BLaER1 (cell line): Measurements from ENCODE around the gene SORL1.
A peak's percentile ranks its signal among the peaks of the same experiment; 100 is the strongest.
"Not testable (repeated sequence)": the region's sequence is repeated elsewhere in the genome, so short reads cannot be mapped to it uniquely, and the experiment has no call there.

Experiments used
- H3K27ac ChIP-seq: shearing (Covaris generic); formaldehyde crosslinking; 2 replicates; pipeline ENCODE4 v1.8.1; 2022
- H3K27me3 ChIP-seq: shearing (Covaris generic); formaldehyde crosslinking; 2 replicates; pipeline ENCODE4 v1.8.1; 2022
- H3K36me3 ChIP-seq: shearing (Covaris generic); formaldehyde crosslinking; 2 replicates; pipeline ENCODE4 v1.8.1; 2022
- H3K4me1 ChIP-seq: shearing (Covaris generic); formaldehyde crosslinking; 2 replicates; pipeline ENCODE4 v1.8.1; 2022
- H3K4me2 ChIP-seq: shearing (Covaris generic); formaldehyde crosslinking; 2 replicates; pipeline ENCODE4 v1.8.1; 2022
- H3K4me3 ChIP-seq: shearing (Covaris generic); formaldehyde crosslinking; 2 replicates; pipeline ENCODE4 v1.8.1; 2022
- H3K9ac ChIP-seq: shearing (Covaris generic); formaldehyde crosslinking; 2 replicates; pipeline ENCODE4 v1.8.1; 2022
- H3K9me3 ChIP-seq: shearing (Covaris generic); formaldehyde crosslinking; 2 replicates; pipeline ENCODE4 v1.8.1; 2022
- H4K20me1 ChIP-seq: shearing (Covaris generic); formaldehyde crosslinking; 2 replicates; pipeline ENCODE4 v1.8.1; 2022
- Cebpa-rat ChIP-seq: shearing (Covaris generic); IDR thresholded peaks from 2 replicates; pipeline ENCODE4 v1.8.1; 2022

Gene SORL1

DNA sequence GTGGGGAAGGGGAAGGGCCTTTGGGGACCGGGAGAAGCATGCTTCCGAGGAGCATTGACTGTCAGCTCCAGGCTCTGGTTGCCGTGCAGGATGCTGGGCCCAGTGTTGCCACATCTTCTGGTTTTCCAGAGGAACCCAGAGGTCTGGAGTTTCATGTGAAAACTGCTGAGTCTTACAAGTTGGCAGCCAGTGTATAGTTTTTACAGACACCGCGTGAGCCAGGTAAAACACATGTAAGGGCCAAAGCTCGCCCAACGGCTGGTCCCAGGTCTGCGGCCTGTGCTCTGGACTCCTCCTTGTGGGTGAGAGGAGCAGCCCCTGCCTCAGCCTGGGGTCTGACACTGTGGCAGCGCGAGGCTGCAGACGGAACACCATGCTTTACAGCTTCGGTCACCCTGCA, 19.1 kb downstream of the SORL1 start:
- no peak overlapping the region for H3K27ac ChIP-seq
- H3K9me3 ChIP-seq: no peaks in the 10 kb centered on the region; the same call in none of the 2 replicates
- peaks cover 15% of the 10 kb centered on the region; the same call in 1 of the 2 replicates for H3K36me3 ChIP-seq
- peaks cover 57% of the 10 kb centered on the region for H3K4me1 ChIP-seq
- H3K4me2 ChIP-seq: no peak overlapping the region
- H3K27me3 ChIP-seq: no peaks in the 10 kb centered on the region
- no peak for TF ChIP-seq Cebpa-rat
- H3K4me3 ChIP-seq: no peak overlapping the region
- no peaks in the 10 kb centered on the region for H4K20me1 ChIP-seq
- H3K9ac ChIP-seq: no peak overlapping the region

DNA sequence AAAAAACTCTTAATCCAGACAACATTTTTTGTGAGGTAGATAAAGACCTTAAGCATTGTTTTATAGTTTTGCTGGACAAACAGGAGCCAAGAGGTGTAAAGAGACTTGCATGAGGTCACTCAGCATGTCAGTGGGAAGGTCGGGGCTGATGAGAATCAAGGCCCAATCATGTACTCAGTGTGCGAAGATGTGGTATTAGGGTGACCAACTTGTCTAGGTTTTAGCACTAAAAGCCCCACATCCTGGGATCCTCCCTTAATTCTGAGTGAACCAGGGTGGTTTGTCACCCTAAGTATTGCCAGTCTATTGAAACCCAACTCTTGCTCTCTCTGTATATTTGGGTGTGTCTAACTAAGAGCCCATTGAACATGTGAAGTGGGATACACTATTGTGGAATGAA, 20.2 kb downstream of the SORL1 start:
- Histone ChIP-seq H3K27ac (no peak overlapping the region), H3K4me2 (no peak overlapping the region), H3K9me3 (no peaks in the 10 kb centered on the region; the same call in none of the 2 replicates), H3K9ac (no peak overlapping the region), H4K20me1 (no peaks in the 10 kb centered on the region), H3K4me1 (peaks cover 55% of the 10 kb centered on the region), H3K36me3 (peaks cover 15% of the 10 kb centered on the region; the same call in 1 of the 2 replicates), H3K4me3 (no peak overlapping the region), H3K27me3 (no peaks in the 10 kb centered on the region)
- TF ChIP-seq Cebpa-rat: no peak

DNA sequence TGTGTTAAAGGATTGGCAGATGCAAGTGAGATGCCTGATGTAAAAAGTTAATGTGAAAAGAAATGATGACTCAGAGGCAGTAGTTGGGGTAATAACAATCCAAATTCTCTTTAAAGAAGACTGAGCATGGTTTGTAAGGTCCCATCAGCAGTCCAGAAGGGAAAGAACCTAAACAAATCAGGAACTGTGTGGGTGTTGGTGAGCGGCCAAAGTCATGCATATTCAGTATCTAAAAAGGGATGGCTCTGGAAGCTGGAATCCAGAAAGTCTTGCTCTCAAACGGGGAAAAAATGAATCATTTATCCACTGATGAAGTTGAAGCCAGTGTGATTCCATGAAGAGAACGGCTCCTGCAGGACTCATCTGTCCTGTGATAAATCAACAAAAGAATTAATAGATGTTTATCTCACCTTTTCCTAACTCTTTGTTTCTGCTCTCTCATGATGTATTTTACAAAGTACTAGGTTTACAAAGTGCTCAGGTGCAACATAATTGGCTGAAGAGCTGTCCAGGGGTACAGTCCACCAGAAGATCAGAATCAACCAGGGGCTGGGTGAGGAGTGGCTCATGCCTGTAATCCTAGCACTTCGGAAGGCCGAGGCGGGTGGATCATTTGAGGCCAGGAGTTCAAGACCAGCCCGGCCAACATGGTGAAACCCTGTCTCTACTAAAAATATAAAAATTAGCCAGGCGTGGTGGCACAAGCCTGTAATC, 21.1 kb downstream of the SORL1 start:
- no peak for TF ChIP-seq Cebpa-rat
- H4K20me1 ChIP-seq: no peaks in the 10 kb centered on the region
- H3K27me3 ChIP-seq: no peaks in the 10 kb centered on the region
- no peaks in the 10 kb centered on the region; the same call in none of the 2 replicates for H3K9me3 ChIP-seq
- no peak overlapping the region for H3K27ac ChIP-seq
- no peak overlapping the region for H3K4me2 ChIP-seq
- no peak overlapping the region for H3K4me3 ChIP-seq
- H3K4me1 ChIP-seq: peaks cover 55% of the 10 kb centered on the region
- no peak overlapping the region for H3K9ac ChIP-seq
- peaks cover 15% of the 10 kb centered on the region; the same call in 1 of the 2 replicates for H3K36me3 ChIP-seq

DNA sequence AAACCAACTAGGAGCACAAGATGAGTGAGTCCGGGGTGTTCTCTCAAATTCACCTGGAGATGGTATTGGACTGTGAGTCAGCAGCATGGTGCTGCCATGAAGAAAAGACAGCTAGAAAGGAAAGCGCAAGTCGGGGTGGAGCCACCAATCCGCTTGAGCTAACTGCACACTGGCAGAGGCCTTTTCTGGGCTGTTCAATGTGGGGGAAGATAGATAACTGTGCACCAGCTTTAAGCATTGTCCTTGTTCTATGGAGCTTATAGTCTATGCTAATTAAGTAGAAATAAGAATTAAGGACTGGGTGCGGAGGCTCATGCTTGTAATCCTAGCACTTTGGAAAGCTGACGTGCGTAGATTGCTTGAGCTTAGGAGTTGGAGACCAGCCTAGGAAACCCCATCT, 22.6 kb downstream of the SORL1 start:
- H3K4me2 ChIP-seq: no peak overlapping the region; the same call in 1 of the 2 replicates
- no peaks in the 10 kb centered on the region; the same call in none of the 2 replicates for H3K9me3 ChIP-seq
- peaks cover 58% of the 10 kb centered on the region for H3K4me1 ChIP-seq
- no peaks in the 10 kb centered on the region for H3K27me3 ChIP-seq
- H3K4me3 ChIP-seq: no peak overlapping the region
- peaks cover 15% of the 10 kb centered on the region; the same call in 1 of the 2 replicates for H3K36me3 ChIP-seq
- H4K20me1 ChIP-seq: no peaks in the 10 kb centered on the region
- no peak overlapping the region for H3K27ac ChIP-seq
- H3K9ac ChIP-seq: no peak overlapping the region
- no peak for TF ChIP-seq Cebpa-rat

DNA sequence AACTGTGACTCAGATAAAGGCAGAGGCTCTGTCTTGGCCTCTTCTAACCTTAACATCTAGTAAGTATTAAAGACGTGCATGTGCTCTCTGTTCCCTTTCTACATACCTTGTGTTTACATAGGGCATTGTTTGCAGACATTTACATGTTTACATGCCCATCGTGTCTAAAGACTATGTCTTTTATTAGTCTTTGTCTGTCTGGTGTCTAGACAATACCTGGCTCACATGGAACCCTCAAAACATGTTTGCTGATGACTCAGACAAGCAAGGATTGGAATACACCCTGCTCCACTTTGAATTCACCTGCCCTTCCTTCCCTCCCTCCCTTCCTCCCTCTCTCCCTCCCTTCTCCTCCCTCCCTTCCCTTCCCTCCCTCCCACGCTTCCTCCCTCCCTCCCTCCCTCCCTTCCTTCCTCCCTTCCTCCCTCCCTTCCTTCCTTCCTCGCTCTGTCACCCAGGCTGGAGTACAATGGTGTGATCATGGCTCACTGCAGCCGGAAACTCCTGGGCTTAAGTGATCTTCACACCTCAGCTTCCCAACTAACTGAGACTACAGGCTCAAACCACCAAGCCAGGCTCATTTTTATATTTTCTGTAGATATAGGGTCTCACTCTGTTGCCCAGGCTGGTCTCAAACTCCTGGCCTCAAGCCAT, 24.4 kb downstream of the SORL1 start:
- Histone ChIP-seq H3K36me3 (peaks cover 6% of the 10 kb centered on the region; the same call in 1 of the 2 replicates), H3K9me3 (no peaks in the 10 kb centered on the region; the same call in 1 of the 2 replicates), H3K4me1 (peaks cover 76% of the 10 kb centered on the region), H3K9ac (no peak overlapping the region), H3K4me3 (no peak overlapping the region), H3K27ac (peak overlapping the region; percentile 92; the same call in 1 of the 2 replicates), H3K27me3 (no peaks in the 10 kb centered on the region), H3K4me2 (peak overlapping the region; percentile 98), H4K20me1 (no peaks in the 10 kb centered on the region)
- TF ChIP-seq Cebpa-rat: no peak

DNA sequence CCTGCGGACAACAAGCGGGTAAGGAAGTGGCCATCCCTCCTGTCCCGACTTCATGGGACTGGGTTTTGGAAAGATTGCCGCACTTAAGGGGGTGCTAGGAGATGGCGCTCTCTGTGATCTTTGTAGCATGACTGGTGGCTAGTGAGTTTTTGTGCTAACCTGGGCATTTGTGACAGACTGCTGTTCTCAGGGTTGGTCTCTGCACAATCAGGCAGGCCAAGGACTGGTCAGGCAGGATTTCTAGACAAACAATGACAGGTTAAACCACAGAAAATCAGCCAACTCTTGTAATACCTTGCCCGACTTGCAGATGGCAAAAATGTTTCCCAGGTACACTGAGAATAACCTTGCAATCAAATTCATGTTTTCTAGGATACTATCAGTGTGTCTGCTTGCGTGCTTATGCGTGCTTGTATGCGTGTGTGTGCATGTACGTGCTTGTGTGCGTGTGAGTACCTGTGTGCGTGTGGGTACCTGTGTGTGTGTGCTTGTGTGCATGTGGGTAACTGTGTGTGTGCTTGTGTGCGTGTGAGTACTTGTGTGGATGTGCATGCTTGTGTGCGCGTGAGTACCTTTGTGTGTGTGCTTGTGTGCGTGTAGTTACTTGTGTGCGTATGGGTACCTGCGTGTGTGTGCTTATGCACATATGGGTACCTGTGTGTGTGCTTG, 26.2 kb downstream of the SORL1 start:
- H3K9me3 ChIP-seq: no peaks in the 10 kb centered on the region
- peak overlapping the region; percentile 63 for H3K4me3 ChIP-seq
- no peaks in the 10 kb centered on the region for H3K27me3 ChIP-seq
- H3K9ac ChIP-seq: peak overlapping the region; percentile 79; the same call in 1 of the 2 replicates
- no peaks in the 10 kb centered on the region; the same call in 1 of the 2 replicates for H3K36me3 ChIP-seq
- H4K20me1 ChIP-seq: no peaks in the 10 kb centered on the region
- peak overlapping the region; percentile 92 for H3K27ac ChIP-seq
- peaks cover 93% of the 10 kb centered on the region for H3K4me1 ChIP-seq
- H3K4me2 ChIP-seq: peak overlapping the region; percentile 98
- TF ChIP-seq Cebpa-rat: no peak

DNA sequence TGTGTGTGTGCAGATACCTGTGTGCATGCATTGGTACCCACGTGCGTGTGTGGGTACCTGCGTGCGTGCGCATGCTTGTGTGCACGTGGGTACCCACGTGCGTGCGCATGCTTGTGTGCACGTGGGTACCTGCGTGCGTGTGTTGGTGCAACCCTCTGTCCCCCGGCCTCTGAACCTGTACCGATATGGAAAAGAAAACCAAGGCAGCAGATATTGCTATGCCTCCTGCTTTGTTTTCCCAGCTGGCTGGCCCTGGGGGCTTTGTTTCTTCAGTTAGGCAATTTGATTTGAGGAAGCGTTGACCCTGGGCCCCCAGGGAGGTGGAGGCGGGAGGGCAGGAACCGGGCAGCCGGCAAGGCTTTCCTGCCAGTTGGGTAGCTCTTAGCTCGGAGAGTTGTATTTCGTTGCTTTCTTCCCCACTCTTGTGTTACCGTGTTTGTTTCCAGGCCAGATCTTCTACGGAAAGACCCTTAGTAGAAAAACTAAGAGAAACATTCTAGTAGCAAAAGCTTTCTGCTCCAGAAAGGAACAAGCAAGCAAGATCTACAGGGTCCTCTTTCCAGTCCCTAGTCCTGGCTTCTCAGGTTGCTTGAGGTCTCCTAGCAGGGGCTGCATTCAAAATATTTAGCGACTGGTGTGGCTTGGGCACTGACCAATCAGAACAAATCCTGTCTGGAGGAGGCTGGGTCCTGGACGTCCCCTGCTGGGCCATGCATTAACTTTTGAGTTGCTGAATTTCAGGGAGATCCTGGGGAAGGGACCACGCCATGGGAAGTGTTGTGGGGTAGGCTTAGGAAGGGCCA, 27.0 kb downstream of the SORL1 start:
- no peaks in the 10 kb centered on the region for H4K20me1 ChIP-seq
- H3K27me3 ChIP-seq: no peaks in the 10 kb centered on the region
- peak; percentile 38; the same call in 1 of the 2 replicates for TF ChIP-seq Cebpa-rat
- H3K9ac ChIP-seq: peak overlapping the region; percentile 79
- peaks cover 93% of the 10 kb centered on the region for H3K4me1 ChIP-seq
- no peaks in the 10 kb centered on the region; the same call in 1 of the 2 replicates for H3K36me3 ChIP-seq
- peak overlapping the region; percentile 63 for H3K4me3 ChIP-seq
- peak overlapping the region; percentile 92 for H3K27ac ChIP-seq
- H3K9me3 ChIP-seq: no peaks in the 10 kb centered on the region
- peak overlapping the region; percentile 98 for H3K4me2 ChIP-seq

DNA sequence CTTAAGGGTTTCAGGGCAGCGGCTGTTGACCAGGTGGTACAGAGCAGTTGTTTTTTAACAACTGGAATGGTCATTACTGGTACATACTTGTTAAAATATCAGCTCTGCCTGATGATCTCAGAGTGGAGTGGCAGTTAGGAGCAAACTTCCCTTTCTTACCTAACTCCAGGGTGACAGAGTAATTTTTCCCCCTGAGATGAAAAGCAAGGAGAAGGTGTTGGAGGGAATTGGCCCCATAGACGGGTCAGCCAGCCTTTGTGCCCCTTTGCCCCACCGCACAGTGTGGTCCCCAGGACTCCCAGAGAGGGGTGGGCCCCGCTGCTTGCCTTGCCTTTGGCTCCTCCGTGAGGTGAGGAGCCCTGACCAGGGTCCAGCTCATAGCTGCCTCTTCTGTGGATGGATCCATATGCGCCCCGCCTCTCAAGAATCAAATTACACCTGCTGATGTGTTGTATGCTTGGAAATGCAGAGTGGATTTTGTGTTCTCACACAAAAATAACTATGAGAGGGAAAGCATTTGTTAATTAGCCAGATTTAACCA, 27.7 kb downstream of the SORL1 start:
- H3K36me3 ChIP-seq: no peaks in the 10 kb centered on the region; the same call in 1 of the 2 replicates
- H3K9me3 ChIP-seq: no peaks in the 10 kb centered on the region
- peak overlapping the region; percentile 92 for H3K27ac ChIP-seq
- peaks cover 93% of the 10 kb centered on the region for H3K4me1 ChIP-seq
- peak overlapping the region; percentile 79 for H3K9ac ChIP-seq
- no peaks in the 10 kb centered on the region for H3K27me3 ChIP-seq
- no peak for TF ChIP-seq Cebpa-rat
- peak overlapping the region; percentile 63 for H3K4me3 ChIP-seq
- H4K20me1 ChIP-seq: no peaks in the 10 kb centered on the region
- peak overlapping the region; percentile 98 for H3K4me2 ChIP-seq

DNA sequence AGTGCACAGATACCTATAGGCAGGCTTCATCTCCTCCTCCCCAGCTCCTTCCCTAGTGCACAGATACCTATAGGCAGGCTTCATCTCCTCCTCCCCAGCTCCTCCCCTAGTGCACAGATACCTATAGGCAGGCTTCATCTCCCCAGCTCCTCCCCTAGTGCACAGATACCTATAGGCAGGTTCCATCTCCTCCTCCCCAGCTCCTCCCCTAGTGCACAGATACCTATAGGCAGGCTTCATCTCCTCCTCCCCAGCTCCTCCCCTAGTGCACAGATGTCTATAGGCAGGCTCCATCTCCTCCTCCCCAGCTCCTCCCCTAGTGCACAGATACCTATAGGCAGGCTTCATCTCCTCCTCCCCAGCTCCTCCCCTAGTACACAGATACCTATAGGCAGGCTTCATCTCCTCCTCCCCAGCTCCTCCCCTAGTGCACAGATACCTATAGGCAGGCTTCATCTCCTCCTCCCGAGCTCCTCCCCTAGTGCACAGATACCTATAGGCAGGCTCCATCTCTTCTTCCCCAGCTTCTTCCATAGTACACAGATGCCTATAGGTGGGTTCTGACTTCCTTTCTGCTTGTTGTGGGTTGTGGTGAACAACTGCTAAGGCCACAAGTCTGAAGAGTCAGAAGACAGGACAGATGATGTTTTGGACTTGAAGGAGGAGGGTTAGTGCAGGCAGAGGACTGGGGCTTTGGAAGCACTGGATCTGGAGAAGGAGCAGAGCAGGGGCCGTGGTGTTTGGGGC, 29.5 kb downstream of the SORL1 start:
- Histone ChIP-seq H3K4me1 (peaks cover 94% of the 10 kb centered on the region), H3K27ac (peak overlapping the region; percentile 97), H3K9ac (peak overlapping the region; percentile 80), H3K4me2 (peak overlapping the region; percentile 98), H3K4me3 (peak overlapping the region; percentile 57)
- not testable (repeated sequence) for H3K9me3 ChIP-seq, H3K36me3 ChIP-seq, H3K27me3 ChIP-seq, H4K20me1 ChIP-seq
